GM20000 (cell line): ENCODE results near the gene RILPL1.
"Not testable (repeated sequence)": the region's sequence is repeated elsewhere in the genome, so short reads cannot be mapped to it uniquely, and the experiment has no call there.

Experiments used
- DNase-seq: peaks from one replicate; pipeline ENCODE4 v3.0.0; 2012; ENCODE audit warnings: low spot score
- TF ChIP-seq, protein P1 (sequence below): IDR thresholded peaks from 2 replicates; pipeline ENCODE4 v1.5.1; 2012; ENCODE audit warnings: mild to moderate bottlenecking, control low read depth; ENCODE audit errors: extremely low read depth, missing control alignments

RILPL1 gene

DNA sequence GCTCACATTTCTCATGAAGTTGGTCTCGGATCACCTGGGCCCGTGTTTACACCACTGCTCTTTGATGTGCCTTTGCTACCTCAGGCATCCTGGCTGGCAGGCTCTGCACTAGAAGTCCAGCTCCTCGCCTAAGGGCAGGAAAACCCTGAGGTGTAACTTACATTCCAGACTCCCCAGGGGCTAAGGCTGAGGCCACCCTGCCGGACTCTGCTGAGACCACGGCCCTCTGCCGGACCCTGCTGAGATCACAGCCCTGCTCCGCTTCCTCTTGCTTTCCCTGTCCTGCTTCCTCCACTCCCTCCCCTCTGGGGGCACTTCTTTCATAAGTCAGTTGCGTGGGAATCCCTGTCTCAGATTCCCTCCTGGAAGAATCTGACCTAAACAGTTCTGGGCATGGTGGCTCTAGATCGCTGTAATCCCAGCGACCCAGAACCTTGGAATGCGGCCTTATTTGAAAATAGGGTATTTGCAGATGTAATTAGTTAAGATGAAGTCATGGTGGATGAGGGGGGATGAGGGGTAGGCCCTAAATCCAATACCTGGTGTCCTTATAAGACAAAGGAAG is 17.2 kb downstream of the RILPL1 start:
- no peak for DNase-seq
- TF ChIP-seq, protein P1, sequence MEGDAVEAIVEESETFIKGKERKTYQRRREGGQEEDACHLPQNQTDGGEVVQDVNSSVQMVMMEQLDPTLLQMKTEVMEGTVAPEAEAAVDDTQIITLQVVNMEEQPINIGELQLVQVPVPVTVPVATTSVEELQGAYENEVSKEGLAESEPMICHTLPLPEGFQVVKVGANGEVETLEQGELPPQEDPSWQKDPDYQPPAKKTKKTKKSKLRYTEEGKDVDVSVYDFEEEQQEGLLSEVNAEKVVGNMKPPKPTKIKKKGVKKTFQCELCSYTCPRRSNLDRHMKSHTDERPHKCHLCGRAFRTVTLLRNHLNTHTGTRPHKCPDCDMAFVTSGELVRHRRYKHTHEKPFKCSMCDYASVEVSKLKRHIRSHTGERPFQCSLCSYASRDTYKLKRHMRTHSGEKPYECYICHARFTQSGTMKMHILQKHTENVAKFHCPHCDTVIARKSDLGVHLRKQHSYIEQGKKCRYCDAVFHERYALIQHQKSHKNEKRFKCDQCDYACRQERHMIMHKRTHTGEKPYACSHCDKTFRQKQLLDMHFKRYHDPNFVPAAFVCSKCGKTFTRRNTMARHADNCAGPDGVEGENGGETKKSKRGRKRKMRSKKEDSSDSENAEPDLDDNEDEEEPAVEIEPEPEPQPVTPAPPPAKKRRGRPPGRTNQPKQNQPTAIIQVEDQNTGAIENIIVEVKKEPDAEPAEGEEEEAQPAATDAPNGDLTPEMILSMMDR = no peak

DNA sequence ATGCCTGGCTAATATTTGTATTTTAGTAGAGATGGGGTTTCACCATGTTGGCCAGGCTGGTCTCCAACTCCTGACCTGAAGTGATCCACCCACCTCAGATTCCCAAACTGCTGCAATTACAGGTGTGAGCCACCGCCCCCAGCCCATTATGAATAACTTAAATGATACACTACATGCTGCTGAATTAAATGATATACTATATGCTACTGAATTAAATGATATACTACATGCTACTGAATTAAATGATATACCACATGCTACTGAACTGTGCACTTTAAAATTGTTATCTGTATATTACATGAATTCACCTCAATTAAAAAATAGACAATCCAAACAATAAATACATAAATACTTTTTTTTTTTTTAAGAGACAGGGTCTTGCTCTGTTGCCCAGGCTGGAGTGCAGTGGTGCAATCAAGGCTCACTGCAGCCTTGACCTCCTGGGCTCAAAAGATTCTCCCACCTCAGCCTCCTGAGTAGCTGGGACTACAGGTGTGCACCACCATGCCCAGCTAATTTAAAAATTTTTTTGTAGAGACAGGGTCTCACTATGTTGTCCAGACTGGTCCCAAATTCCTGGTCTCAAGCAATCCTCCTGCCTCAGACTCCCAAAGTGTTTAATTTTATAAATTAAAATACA is 18.8 kb downstream of the RILPL1 start:
- not testable (repeated sequence) for DNase-seq

DNA sequence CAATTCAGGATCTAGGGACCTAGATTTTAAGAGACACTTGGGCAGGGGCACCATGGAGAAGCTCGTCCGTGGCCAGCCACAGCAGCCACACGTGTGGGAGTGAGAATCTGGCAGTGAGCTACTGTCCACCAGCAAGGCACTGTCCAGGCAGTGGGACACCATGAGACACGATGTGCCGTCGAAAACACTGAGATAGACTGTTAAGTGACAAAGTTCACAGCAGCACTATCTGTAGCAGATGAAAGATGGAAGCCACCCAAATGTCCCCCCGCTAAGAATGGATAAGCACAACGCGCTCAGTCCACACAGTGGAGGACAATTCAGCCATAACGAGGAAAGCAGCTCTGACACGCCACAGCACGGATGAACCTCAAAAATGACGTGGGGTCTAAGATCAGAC is 19.7 kb downstream of the RILPL1 start:
- TF ChIP-seq, protein P1 = no peak
- no peak for DNase-seq

DNA sequence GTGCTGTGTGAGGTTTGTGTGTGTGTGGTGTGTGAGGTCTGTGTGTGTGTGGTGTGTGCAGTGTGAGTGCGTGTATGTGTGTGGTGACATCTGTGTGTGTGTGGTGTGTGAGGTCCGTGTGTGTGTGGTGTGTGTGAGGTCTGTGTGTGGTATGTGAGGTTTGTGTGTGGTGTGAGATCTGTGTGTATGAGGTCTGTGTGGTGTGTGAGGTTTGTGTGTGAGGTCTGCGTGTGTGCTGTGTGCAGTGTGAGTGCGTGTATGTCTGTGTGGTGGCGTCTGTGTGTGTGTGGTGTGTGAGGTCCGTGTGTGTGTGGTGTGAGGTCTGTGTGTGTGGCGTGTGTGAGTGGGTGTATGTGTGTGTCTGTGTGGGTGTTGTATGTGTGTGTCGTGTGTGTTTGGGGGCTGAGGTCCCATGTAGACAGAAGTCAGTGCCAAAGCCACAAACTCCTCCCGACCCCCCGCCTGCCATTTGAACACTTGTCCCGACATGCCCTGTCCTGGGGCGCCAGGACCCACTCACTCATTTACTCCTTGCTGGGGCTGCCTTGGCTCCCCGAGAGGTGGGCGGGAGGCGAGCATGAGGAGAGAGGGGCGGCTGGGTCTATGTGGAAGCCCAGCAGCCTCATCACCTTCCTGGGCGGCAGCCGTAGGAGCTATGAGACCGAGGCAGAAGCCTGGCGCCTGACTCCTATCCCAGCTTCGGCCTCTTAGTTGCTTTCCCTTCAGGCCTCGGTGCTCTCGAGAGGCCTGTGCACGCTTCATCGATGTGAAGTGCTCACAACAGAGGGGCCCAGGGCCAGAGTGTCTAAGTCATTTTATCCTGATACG is 20.5 kb downstream of the RILPL1 start:
- DNase-seq = no peak
- TF ChIP-seq, protein P1 = no peak

DNA sequence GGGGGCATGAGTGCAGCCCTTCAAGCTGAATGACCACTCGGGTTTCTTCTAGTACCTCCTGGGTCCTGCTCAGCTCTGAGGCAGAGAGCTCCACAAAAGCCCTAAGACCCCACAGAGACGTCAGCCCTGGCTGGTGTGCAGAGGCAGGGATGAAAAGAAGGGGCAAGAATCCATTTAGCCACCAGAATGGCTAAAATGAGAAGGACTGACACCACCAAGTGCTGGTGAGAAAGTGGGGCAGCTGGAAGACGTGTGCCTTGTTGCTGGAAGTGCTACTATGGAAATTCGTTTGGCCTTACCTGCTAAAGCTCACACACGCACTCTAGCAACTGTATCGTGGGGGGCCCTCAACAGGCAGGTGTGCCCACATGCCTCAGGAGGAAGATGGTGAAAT is 26.7 kb downstream of the RILPL1 start:
- DNase-seq = no peak
- TF ChIP-seq, protein P1 = no peak

DNA sequence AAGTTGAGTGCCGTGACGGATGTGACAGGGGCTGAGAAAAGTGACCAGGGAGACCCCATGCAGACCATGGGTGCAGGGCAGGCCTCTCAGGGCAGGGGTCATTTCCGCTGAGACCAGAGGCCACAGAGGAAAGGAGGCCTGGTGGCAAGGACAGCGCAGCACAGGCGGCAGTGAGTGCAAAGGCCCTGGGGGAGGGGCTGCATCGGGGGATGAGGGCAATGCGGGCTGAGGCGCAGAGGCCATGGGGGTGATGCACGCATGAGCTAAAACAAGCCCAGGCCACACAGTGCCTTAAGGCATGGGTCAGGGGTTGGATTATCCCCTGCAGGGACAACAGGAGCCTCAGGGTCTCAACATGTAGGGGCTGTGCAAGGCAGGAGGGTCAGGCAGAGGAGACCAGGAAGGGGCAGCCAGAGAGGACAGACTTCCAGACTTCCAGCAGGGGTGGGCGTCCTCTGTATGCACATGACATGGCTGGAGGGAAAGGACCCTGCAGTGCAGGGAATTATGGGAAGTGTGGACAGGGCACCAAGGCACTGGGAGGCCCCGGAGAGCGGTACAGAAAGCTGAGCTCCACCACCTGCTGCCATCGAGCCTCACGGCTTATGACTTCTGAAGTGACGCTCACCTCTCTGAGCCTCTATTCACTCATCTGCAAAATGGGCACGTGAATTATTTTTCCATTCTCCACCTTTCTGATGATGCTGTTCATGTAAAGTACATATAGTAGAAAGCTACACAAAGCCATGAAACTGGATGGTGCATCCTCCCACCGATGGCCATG is 27.3 kb downstream of the RILPL1 start:
- no peak for DNase-seq
- TF ChIP-seq, protein P1 = no peak

DNA sequence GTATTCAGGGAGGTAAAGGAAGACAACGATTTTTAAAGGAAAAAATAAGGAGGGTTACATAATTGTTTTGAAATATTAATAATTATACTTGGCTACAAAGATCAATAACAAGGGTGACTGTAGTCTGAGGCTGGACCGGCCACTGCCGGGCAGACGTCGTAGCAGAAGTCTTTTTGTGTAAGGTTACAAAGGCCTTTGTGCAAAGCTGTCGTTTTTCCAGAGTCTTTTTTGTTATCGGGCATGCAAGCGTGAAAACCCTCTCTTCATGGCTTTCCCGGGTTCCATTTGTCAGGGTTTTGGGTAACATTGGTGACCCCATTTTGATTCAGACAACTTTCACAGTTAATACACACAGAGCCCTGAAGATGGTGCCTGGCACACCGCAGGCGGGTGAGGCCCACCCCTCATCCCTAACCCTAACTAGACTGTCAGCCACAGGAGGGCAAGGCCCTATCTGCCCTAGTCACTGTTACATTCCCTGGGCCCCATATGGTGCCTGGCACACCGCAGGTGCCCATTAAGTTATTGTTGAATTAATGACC is 31.3 kb downstream of the RILPL1 start:
- DNase-seq = no peak
- TF ChIP-seq, protein P1 = no peak
